ENCODE results near the gene PIGN. TPM values are rescaled to one million over a fixed set of nuclear protein-coding genes. Genes with fewer than 3 reads are reported as not detected.

The PIGN gene
- total RNA-seq, 4 donors from 2014 or later = 10.6 to 16.9 (median 12.4) TPM

DNA sequence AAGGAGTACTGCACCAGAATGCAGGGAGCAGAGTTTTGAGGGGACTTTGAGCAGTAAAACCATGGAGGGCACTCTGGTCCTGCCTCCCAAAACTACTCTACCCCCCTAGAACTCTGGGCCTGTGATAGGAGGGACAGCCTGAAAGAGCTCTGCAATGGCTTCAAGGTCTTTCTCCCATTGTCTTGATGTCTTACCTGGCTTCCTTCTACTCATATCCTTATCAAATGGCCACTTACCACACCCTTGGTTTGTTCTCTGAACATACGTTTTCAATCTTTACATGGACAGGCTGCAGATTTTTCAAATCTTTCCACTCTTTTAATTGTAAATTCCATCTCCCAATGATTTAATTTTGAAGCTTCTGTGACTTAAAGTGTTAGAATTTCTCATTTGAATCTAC is 27.9 kb upstream of the PIGN start:
- no peaks in the 10 kb centered on the region for H3K4me1 ChIP-seq
- 88% methylated on average over 1 of the region's 1 CpG for WGBS
- H3K27ac ChIP-seq (replicated peaks in 1 of 4) = no peak overlapping the region
- intact Hi-C loops (cut with DNase I) = no loop called here
- DNase-seq (ENCODE audit: extremely low spot score) = no peak
- TF ChIP-seq EP300 (IDR thresholded peaks at IDR 0.05) (no peak), POLR2A (IDR thresholded peaks at IDR 0.05; ENCODE audit: low read depth) (no peak), POLR2AphosphoS5 (IDR thresholded peaks at IDR 0.05) (no peak)
- TF ChIP-seq, protein P1, sequence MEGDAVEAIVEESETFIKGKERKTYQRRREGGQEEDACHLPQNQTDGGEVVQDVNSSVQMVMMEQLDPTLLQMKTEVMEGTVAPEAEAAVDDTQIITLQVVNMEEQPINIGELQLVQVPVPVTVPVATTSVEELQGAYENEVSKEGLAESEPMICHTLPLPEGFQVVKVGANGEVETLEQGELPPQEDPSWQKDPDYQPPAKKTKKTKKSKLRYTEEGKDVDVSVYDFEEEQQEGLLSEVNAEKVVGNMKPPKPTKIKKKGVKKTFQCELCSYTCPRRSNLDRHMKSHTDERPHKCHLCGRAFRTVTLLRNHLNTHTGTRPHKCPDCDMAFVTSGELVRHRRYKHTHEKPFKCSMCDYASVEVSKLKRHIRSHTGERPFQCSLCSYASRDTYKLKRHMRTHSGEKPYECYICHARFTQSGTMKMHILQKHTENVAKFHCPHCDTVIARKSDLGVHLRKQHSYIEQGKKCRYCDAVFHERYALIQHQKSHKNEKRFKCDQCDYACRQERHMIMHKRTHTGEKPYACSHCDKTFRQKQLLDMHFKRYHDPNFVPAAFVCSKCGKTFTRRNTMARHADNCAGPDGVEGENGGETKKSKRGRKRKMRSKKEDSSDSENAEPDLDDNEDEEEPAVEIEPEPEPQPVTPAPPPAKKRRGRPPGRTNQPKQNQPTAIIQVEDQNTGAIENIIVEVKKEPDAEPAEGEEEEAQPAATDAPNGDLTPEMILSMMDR (IDR thresholded peaks at IDR 0.05) = no peak
- no peaks in the 10 kb centered on the region for H3K9me3 ChIP-seq
- no peaks in the 10 kb centered on the region for H3K27me3 ChIP-seq
- no peak overlapping the region for H3K4me3 ChIP-seq
- peaks cover 3 to 33% (median 15%) of the 10 kb centered on the region in 4 donors for H3K36me3 ChIP-seq

DNA sequence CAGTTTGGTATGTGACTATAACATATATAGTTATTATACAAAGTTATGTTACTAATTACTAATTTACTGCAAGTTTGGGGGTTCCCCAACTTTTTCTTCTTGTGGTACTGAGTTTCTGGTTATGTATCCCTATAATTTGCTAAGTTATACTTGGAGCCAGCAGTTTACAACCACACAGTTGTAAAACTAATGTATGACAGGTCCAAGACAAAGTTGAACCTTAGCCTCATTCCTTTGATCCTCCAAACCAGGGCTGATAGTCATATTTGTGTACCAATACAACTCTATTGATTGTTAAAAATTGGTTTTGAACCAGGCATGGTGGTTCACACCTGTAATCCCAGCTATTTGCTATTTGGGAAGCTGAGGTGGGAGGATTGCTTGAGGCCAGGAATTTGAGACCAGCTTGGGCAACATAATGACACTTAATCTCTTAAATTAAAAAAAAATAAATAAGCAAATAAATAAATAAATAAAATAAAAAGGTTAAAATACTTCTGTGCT is 24.5 kb upstream of the PIGN start:
- Histone ChIP-seq H3K27ac (replicated peaks in 1 of 4) (no peak overlapping the region), H3K36me3 (peaks cover 3 to 30% (median 14%) of the 10 kb centered on the region in 4 donors), H3K9me3 (no peaks in the 10 kb centered on the region), H3K27me3 (no peaks in the 10 kb centered on the region), H3K4me3 (no peak overlapping the region), H3K4me1 (no peaks in the 10 kb centered on the region)
- TF ChIP-seq EP300 (IDR thresholded peaks at IDR 0.05) = no peak
- TF ChIP-seq POLR2A (IDR thresholded peaks at IDR 0.05; ENCODE audit: low read depth) = no peak
- TF ChIP-seq POLR2AphosphoS5 (IDR thresholded peaks at IDR 0.05) = no peak
- TF ChIP-seq, protein P1 (IDR thresholded peaks at IDR 0.05) = no peak
- intact Hi-C loops (cut with DNase I) = no loop called here
- DNase-seq (ENCODE audit: extremely low spot score) = no peak

DNA sequence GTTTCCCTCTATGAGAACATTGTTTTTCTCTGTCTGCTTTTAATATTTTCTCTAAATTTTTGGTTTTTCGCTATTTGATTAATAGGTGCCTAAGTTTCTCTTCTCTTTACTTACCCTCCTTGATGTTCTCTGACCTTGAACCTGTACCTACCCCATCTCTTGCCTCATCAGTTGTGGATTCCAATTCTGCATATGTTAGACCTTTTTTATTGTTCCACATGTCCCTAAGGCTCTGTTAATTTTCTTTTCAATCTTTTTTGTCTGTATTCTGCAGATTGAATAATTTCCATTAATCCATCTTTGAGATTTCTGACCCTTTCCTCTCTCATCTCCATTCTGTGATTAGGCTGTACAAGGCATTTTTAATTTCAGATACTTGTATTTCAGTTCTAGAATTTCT is 23.3 kb upstream of the PIGN start:
- Histone ChIP-seq H3K27me3 (no peaks in the 10 kb centered on the region), H3K36me3 (peaks cover 3 to 27% (median 12%) of the 10 kb centered on the region in 4 donors), H3K9me3 (no peaks in the 10 kb centered on the region), H3K4me3 (no peak overlapping the region), H3K27ac (replicated peaks in 1 of 4) (no peak overlapping the region), H3K4me1 (no peaks in the 10 kb centered on the region)
- DNase-seq (ENCODE audit: extremely low spot score) = no peak
- TF ChIP-seq, protein P1 (IDR thresholded peaks at IDR 0.05) = no peak
- TF ChIP-seq POLR2AphosphoS5 (IDR thresholded peaks at IDR 0.05) (no peak), POLR2A (IDR thresholded peaks at IDR 0.05; ENCODE audit: low read depth) (no peak), EP300 (IDR thresholded peaks at IDR 0.05) (no peak)
- WGBS = 100% methylated on average over 1 of the region's 1 CpG
- intact Hi-C loops (cut with DNase I) = no loop called here

DNA sequence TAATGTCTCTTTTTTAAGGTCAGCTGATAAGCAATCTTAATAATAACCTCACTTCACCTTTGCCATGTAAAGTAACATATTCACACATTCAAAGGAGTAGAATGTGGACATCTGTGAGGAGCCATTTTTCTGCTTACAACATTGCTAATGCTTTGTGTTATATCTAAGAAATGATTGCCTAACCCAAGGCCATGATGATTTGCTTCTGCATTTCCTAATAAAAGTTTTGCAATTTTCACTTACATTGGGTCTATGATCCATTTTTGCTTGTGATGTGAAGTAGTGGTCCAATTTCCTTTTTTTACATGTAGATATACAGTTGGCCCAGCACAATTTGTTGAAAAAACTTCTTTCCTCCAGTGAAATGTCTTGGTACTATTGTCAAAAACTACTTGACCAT is 22.2 kb upstream of the PIGN start:
- Histone ChIP-seq H3K4me1 (no peaks in the 10 kb centered on the region), H3K9me3 (no peaks in the 10 kb centered on the region), H3K36me3 (peaks cover 3 to 17% (median 9%) of the 10 kb centered on the region in 4 donors), H3K4me3 (no peak overlapping the region), H3K27ac (replicated peaks in 1 of 4) (no peak overlapping the region), H3K27me3 (no peaks in the 10 kb centered on the region)
- no peak for DNase-seq (ENCODE audit: extremely low spot score)
- intact Hi-C loops (cut with DNase I) = no loop called here
- TF ChIP-seq, protein P1 (IDR thresholded peaks at IDR 0.05) = no peak
- TF ChIP-seq POLR2AphosphoS5 (IDR thresholded peaks at IDR 0.05) = no peak
- no peak for TF ChIP-seq EP300 (IDR thresholded peaks at IDR 0.05)
- no peak for TF ChIP-seq POLR2A (IDR thresholded peaks at IDR 0.05; ENCODE audit: low read depth)

DNA sequence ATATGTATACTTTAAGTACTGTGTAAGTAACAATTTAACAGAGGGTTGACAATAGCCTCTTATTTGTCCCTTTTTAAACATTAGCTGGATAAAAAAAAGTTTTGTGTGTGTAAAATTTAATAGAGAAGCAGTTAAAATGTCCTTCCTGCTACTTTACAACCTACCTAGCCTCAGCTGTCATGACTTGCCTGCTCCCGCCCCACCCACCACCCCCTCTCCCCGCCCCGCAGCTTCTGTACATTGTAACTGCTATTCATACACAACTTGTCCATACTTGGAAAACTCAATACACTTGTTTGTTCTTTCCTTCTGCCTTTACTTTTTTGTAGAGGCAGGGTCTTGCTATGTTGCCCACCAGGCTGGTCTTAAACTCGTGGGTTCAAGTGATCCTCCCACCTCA is 19.7 kb upstream of the PIGN start:
- Histone ChIP-seq H3K9me3 (no peaks in the 10 kb centered on the region), H3K4me1 (peaks cover 0 to 3% (median 0%) of the 10 kb centered on the region in 4 donors), H3K27me3 (no peaks in the 10 kb centered on the region), H3K4me3 (no peak overlapping the region), H3K27ac (replicated peaks in 1 of 4) (no peak overlapping the region), H3K36me3 (peaks cover 0 to 5% (median under 1%) of the 10 kb centered on the region in 4 donors)
- TF ChIP-seq POLR2A (IDR thresholded peaks at IDR 0.05; ENCODE audit: low read depth) = no peak
- TF ChIP-seq POLR2AphosphoS5 (IDR thresholded peaks at IDR 0.05) = no peak
- no peak for TF ChIP-seq EP300 (IDR thresholded peaks at IDR 0.05)
- TF ChIP-seq, protein P1 (IDR thresholded peaks at IDR 0.05) = no peak
- WGBS = 99% methylated on average over 4 of the region's 4 CpGs
- DNase-seq (ENCODE audit: extremely low spot score) = no peak
- intact Hi-C loops (cut with DNase I) = no loop called here

All from esophagus muscularis mucosa (tissue), 4 donors.